GM12878 (cell line): ENCODE results near the gene SPRR2G. TPM values are rescaled to one million over a fixed set of nuclear protein-coding genes. Genes with fewer than 3 reads are reported as not detected.

Source experiments
- ATAC-seq: fragments of 200-7000 bp; cut with Tn5 transposase; 3 replicates; pipeline ENCODE4 v1.9.1; 2020; ENCODE audit warnings: mild to moderate bottlenecking, moderate library complexity
- BruUV-seq: library from RNA; stranded (reverse); fragments of 400-500 nt; replicated peaks from 2 replicates; lab custom pipeline; 2021; lab: Mats Ljungman, UMichigan
- CTCF ChIA-PET: fragments of 300-600 bp; sonication (Branson Sonifier 250); formaldehyde crosslinking; extraction: SDS; loops from one replicate; lab custom pipeline; 2021; ENCODE audit warnings: inconsistent platforms; lab: Yijun Ruan, JAX
- POLR2A ChIA-PET: fragments of 350-600 bp; formaldehyde crosslinking; extraction: SDS; loops from one replicate; lab custom pipeline; 2021; ENCODE audit warnings: inconsistent platforms; lab: Charles Lee
- RAD21 ChIA-PET: fragments of 300-600 bp; sonication (Branson Sonifier 250); formaldehyde crosslinking; loops from one replicate; lab custom pipeline; 2023; ENCODE audit warnings: antibody characterized with exemption; ENCODE audit not compliant: unreplicated experiment; lab: Charles Lee
- SMC1A ChIA-PET: fragments of 300-600 bp; sonication (Branson Sonifier 250); formaldehyde crosslinking; loops from one replicate; lab custom pipeline; 2023; ENCODE audit not compliant: unreplicated experiment, uncharacterized antibody; lab: Charles Lee
- DNase-seq: peaks from one replicate; pipeline ENCODE4 v3.0.0-alpha.2; 2011; ENCODE audit warnings: low read depth, low spot score
- FAIRE-seq: peaks from 3 replicates; lab custom pipeline; 2011; peaks lifted over from hg19 to GRCh38; lab: Jason Lieb, UNC
- H2AFZ ChIP-seq: 2 replicates; pipeline ENCODE4 v1.6.0; 2011; ENCODE audit warnings: low read depth, low read length, control low read depth; ENCODE audit not compliant: control insufficient read depth
- H3K27ac ChIP-seq: 2 replicates; pipeline ENCODE4 v1.5.1; 2011; ENCODE audit warnings: control low read depth; ENCODE audit not compliant: control insufficient read depth, insufficient read depth
- H3K27me3 ChIP-seq, 2 experiments: replicated peaks in 1 of 2; 2 replicates each; pipeline versions ENCODE4 v1.6.0 to v1.6.1; 2011; ENCODE audit warnings: low read length in 1 of 2; ENCODE audit not compliant: control insufficient read depth in 2 of 2, insufficient read depth in 2 of 2
- H3K36me3 ChIP-seq, 2 experiments: 2 replicates each; pipeline ENCODE4 v1.5.1; 2011; ENCODE audit warnings: low read length in 1 of 2; ENCODE audit not compliant: control insufficient read depth in 2 of 2, insufficient read depth in 2 of 2
- H3K4me1 ChIP-seq: 2 replicates; pipeline ENCODE4 v1.6.1; 2011; ENCODE audit warnings: mild to moderate bottlenecking, low read length, moderate library complexity, mixed read lengths; ENCODE audit not compliant: control insufficient read depth, insufficient read depth
- H3K4me2 ChIP-seq: 2 replicates; pipeline ENCODE4 v1.6.0; 2011; ENCODE audit warnings: control low read depth; ENCODE audit not compliant: control insufficient read depth, insufficient read depth
- H3K4me3 ChIP-seq: fragments of 200-600 bp; sonication (generic); 2 replicates; pipeline ENCODE4 v1.5.1; 2016
- H3K79me2 ChIP-seq: 2 replicates; pipeline ENCODE4 v1.6.0; 2011; ENCODE audit warnings: low read length; ENCODE audit not compliant: control insufficient read depth, insufficient read depth
- H3K9ac ChIP-seq: 2 replicates; pipeline ENCODE4 v1.8.0; 2011; ENCODE audit warnings: low read length, control low read depth, mixed read lengths; ENCODE audit not compliant: control insufficient read depth, insufficient read depth
- H3K9me3 ChIP-seq: replicated peaks from 3 replicates; pipeline ENCODE4 v1.5.1; 2011; ENCODE audit warnings: mild to moderate bottlenecking, low read length; ENCODE audit not compliant: control insufficient read depth, insufficient read depth
- H4K20me1 ChIP-seq: 2 replicates; pipeline ENCODE4 v1.6.0; 2011; ENCODE audit not compliant: control insufficient read depth, insufficient read depth
- BACH1 ChIP-seq: fragments of 450-650 bp; IDR thresholded peaks from 2 replicates; pipeline ENCODE4 v1.6.1; 2017; ENCODE audit warnings: mild to moderate bottlenecking, borderline replicate concordance
- EP300 ChIP-seq, 2 experiments: fragments of 150-350 bp in 1 of 2; IDR thresholded peaks; 2 replicates each; pipeline ENCODE4 v1.6.1; 2011 to 2012; ENCODE audit warnings: low read depth in 2 of 2, low read length in 2 of 2, borderline replicate concordance in 1 of 2, improper control_type of control experiment in 1 of 2, inconsistent platforms in 1 of 2; ENCODE audit not compliant: control insufficient read depth in 1 of 2
- HDAC6 ChIP-seq: fragments of 200-600 bp; sonication (generic); IDR thresholded peaks from one replicate; pipeline ENCODE4 v1.8.0; 2017; ENCODE audit warnings: antibody characterized with exemption; ENCODE audit not compliant: unreplicated experiment
- NBN ChIP-seq: fragments of 450-650 bp; IDR thresholded peaks from 2 replicates; pipeline ENCODE4 v1.6.1; 2016
- RAD51 ChIP-seq: fragments of 450-650 bp; IDR thresholded peaks from 2 replicates; pipeline ENCODE4 v1.6.1; 2016; ENCODE audit warnings: moderate library complexity, mild to moderate bottlenecking, inconsistent platforms
- SIX5 ChIP-seq: IDR thresholded peaks from 2 replicates; pipeline ENCODE4 v1.6.1; 2011; ENCODE audit warnings: mild to moderate bottlenecking, low read depth, low read length, moderate library complexity; ENCODE audit not compliant: severe bottlenecking
- STAT3 ChIP-seq: IDR thresholded peaks from 2 replicates; pipeline ENCODE4 v1.6.1; 2011; ENCODE audit warnings: low read depth, low read length, improper control_type of control experiment
- ZBTB33 ChIP-seq: fragments of 450-650 bp; IDR thresholded peaks from 2 replicates; pipeline ENCODE4 v1.6.1; 2017; ENCODE audit warnings: mild to moderate bottlenecking
- in situ Hi-C: fragments of 300-500 bp; cut with MboI; formaldehyde crosslinking; loops from 9 replicates; pipeline ENCODE4 v1.14.3; 2018; ENCODE audit warnings: mixed read lengths
- intact Hi-C: fragments of 100-400 bp; cut with micrococcal nuclease; formaldehyde crosslinking; loops from one replicate; pipeline ENCODE4 v1.14.2; 2022; ENCODE audit not compliant: unreplicated experiment
- polyA plus RNA-seq, 11 experiments: library from polyadenylated mRNA; depleted of rRNA in 4 of 11; unstranded in 6 of 11; stranded (reverse) in 5 of 11; fragments of >200 nt; fragmentation: Nextera tagmentation in 4 of 11; fragmentation: Illumina TruSeq in 1 of 11; extraction: Ambion mirVana in 4 of 11; extraction: Trizol in 1 of 11; gene quantifications; 1 replicate in 1 of 11; 2 replicates in 10 of 11; pipeline versions ENCODE4 v1.2.1 to v1.2.3, GENCODE V29; 2011 to 2016; ENCODE audit warnings: inconsistent platforms in 2 of 11, missing spikeins in 2 of 11, low read depth in 1 of 11
- total RNA-seq, 4 experiments: library from RNA; depleted of rRNA in 3 of 4; stranded (reverse); fragments of >200 nt in 3 of 4; fragmentation: Illumina TruSeq in 1 of 4; extraction: Trizol in 1 of 4; gene quantifications; 2 replicates each; pipeline versions ENCODE4 v1.2.1 to v1.2.3, GENCODE V29; 2013 to 2021
- TF ChIP-seq, protein P1 (sequence below): fragments of 450-650 bp; IDR thresholded peaks from 2 replicates; pipeline ENCODE4 v1.6.1; 2016; ENCODE audit warnings: mild to moderate bottlenecking, moderate library complexity, borderline replicate concordance
- TF ChIP-seq, protein P2 (sequence below): fragments of 450-650 bp; formaldehyde crosslinking; IDR thresholded peaks from 2 replicates; pipeline ENCODE4 v1.4.0; 2022; ENCODE audit warnings: mild to moderate bottlenecking, moderate library complexity

Gene SPRR2G
- total and polyA plus RNA-seq, 10 of the 15 experiments (the other 5 are each of a cell fraction or from before 2014, with no cell fraction given), result 0.18 TPM; not detected in 9

GRCh38 chr1:153180556-153180955 is 29.9 kb upstream of the SPRR2G start (continued):
- TF ChIP-seq SIX5, result no peak
- TF ChIP-seq ZBTB33, result no peak
- TF ChIP-seq, protein P1, sequence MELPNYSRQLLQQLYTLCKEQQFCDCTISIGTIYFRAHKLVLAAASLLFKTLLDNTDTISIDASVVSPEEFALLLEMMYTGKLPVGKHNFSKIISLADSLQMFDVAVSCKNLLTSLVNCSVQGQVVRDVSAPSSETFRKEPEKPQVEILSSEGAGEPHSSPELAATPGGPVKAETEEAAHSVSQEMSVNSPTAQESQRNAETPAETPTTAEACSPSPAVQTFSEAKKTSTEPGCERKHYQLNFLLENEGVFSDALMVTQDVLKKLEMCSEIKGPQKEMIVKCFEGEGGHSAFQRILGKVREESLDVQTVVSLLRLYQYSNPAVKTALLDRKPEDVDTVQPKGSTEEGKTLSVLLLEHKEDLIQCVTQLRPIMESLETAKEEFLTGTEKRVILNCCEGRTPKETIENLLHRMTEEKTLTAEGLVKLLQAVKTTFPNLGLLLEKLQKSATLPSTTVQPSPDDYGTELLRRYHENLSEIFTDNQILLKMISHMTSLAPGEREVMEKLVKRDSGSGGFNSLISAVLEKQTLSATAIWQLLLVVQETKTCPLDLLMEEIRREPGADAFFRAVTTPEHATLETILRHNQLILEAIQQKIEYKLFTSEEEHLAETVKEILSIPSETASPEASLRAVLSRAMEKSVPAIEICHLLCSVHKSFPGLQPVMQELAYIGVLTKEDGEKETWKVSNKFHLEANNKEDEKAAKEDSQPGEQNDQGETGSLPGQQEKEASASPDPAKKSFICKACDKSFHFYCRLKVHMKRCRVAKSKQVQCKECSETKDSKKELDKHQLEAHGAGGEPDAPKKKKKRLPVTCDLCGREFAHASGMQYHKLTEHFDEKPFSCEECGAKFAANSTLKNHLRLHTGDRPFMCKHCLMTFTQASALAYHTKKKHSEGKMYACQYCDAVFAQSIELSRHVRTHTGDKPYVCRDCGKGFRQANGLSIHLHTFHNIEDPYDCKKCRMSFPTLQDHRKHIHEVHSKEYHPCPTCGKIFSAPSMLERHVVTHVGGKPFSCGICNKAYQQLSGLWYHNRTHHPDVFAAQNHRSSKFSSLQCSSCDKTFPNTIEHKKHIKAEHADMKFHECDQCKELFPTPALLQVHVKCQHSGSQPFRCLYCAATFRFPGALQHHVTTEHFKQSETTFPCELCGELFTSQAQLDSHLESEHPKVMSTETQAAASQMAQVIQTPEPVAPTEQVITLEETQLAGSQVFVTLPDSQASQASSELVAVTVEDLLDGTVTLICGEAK, result no peak

- Histone ChIP-seq H3K27me3 (no peaks in the 10 kb centered on the region), H3K9me3 (no peaks in the 10 kb centered on the region), H4K20me1 (no peaks in the 10 kb centered on the region), H3K4me2 (no peak overlapping the region), H3K79me2 (no peaks in the 10 kb centered on the region), H3K4me3 (no peak overlapping the region), H2AFZ (no peak overlapping the region), H3K9ac (no peak overlapping the region), H3K4me1 (no peaks in the 10 kb centered on the region), H3K27ac (no peak overlapping the region), H3K36me3 (no peaks in the 10 kb centered on the region)
- DNase-seq (no peak), FAIRE-seq (no peak), ATAC-seq (no peak)
- POLR2A ChIA-PET, result no interaction called here
- RAD21 ChIA-PET, result no interaction called here
- CTCF ChIA-PET, result interaction anchor here (0.6 to 1.9 kb wide), 2 partner anchors 13 to 309 kb away, joined by 3 to 5 read pairs; no protein-coding TSS in a partner anchor
- intact Hi-C loops, result no loop called here
- SMC1A ChIA-PET, result interaction anchor here (1.0 kb wide), 1 partner anchor 14 kb away, joined by 3 read pairs; no protein-coding TSS in a partner anchor
- in situ Hi-C loops, result no loop called here
- BruUV-seq, result no TSS peak
- TF ChIP-seq NBN (no peak), HDAC6 (no peak), RAD51 (no peak), STAT3 (no peak), EP300 (IDR thresholded peaks at IDR 0.05; ENCODE audit: borderline replicate concordance in 1 of 2, control insufficient read depth in 1 of 2, low read depth in 2 of 2, low read length in 2 of 2) (no peak), BACH1 (no peak)
- TF ChIP-seq, protein P2, sequence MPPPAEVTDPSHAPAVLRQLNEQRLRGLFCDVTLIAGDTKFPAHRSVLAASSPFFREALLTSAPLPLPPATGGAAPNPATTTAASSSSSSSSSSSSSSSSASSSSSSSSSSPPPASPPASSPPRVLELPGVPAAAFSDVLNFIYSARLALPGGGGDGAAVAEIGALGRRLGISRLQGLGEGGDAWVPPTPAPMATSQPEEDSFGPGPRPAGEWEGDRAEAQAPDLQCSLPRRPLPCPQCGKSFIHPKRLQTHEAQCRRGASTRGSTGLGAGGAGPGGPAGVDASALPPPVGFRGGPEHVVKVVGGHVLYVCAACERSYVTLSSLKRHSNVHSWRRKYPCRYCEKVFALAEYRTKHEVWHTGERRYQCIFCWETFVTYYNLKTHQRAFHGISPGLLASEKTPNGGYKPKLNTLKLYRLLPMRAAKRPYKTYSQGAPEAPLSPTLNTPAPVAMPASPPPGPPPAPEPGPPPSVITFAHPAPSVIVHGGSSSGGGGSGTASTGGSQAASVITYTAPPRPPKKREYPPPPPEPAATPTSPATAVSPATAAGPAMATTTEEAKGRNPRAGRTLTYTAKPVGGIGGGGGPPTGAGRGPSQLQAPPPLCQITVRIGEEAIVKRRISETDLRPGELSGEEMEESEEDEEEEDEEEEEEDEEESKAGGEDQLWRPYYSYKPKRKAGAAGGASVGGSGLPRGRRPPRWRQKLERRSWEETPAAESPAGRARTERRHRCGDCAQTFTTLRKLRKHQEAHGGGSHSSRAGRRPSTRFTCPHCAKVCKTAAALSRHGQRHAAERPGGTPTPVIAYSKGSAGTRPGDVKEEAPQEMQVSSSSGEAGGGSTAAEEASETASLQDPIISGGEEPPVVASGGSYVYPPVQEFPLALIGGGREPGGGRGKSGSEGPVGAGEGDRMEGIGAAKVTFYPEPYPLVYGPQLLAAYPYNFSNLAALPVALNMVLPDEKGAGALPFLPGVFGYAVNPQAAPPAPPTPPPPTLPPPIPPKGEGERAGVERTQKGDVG (CRISPR knock-in tag), result no peak
Observed at GRCh38 chr1:153178922-153179321, 28.2 kb upstream of the SPRR2G start.
